ENCODE results near the gene IFTAP. TPM values are rescaled to one million over a fixed set of nuclear protein-coding genes. Genes with fewer than 3 reads are reported as not detected.

Gene IFTAP
- polyA plus RNA-seq, 1 of the 3 experiments (the other 2 are of a cell fraction): 21.8 TPM

DNA sequence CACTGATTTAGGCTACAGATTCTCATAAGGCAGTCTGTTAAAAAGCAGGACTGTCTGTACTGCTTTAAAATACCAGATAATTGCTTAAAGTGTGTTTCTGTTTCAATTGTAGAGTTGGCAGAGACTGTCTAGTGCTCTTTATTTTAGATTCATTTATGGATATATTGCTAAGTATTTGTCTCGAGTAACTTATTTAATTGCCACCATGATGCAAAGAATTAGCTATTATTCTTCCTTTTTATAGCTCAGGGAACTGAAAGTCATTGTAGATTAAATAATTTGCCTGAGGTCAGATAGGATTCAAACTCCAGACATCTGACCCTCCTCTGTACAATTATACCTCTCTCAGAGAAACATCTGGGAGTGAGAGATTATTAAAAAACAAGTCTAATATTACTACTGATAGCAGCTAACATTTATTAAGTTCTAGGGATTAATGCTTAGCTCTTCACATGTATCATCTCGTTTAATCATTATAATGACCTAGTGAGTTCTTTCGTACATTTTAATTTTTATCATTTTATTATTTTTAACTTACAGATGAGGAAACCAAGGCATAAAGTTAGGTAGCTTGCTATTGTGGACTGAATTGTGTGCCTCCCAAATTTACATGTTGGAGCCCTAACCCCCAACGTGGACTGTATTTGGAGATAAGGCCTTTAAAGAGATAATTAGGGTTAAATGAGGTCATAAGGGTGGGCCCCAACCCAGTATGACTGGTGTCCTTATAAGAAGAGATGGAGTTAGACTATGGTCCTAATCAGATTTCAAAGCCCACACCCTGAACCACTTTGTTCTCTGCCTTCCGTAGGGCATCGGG, 23.5 kb downstream of the IFTAP start:
- H3K4me2 ChIP-seq: no peak overlapping the region
- CTCF ChIA-PET: interaction anchor here (0.7 to 5.8 kb wide), 10 partner anchors 10 to 130 kb away, joined by 3 to 144 read pairs (median 4); no protein-coding TSS in a partner anchor
- POLR2A ChIA-PET: interaction anchor here (0.6 to 1.8 kb wide), 2 partner anchors 51 to 53 kb away, joined by 3 to 13 read pairs; no protein-coding TSS in a partner anchor

More for the DNA sequence above, 23.5 kb downstream of the IFTAP start:
- H3K9me3 ChIP-seq: no peaks in the 10 kb centered on the region
- H3K27ac ChIP-seq (ENCODE audit: low read depth in 2 of 2, low read length in 1 of 2): peak overlapping the region in 1 of 2 experiments; percentile 100; a peak in 2 of 4 replicates
- H3F3A ChIP-seq (replicated peaks; ENCODE audit: insufficient read depth): no peaks in the 10 kb centered on the region
- WGBS (ENCODE audit: low lambda C conversion rate): 57% methylated on average over 6 of the region's 6 CpGs
- H3K9me2 ChIP-seq: no peaks in the 10 kb centered on the region
- DNase-seq: no peak
- H3K36me3 ChIP-seq (replicated peaks in 1 of 2; ENCODE audit: control insufficient read depth in 1 of 2, insufficient read depth in 2 of 2, low read length in 1 of 2): no peaks in the 10 kb centered on the region
- no peaks in the 10 kb centered on the region for H4K20me1 ChIP-seq (ENCODE audit: insufficient read depth)
- peaks cover 16 to 51% of the 10 kb centered on the region in 2 experiments; a peak in 3 of 4 replicates for H3K4me1 ChIP-seq (ENCODE audit: control insufficient read depth in 1 of 2, insufficient read depth in 2 of 2, low read depth in 1 of 2, low read length in 1 of 2)
- TF ChIP-seq MXI1 (IDR thresholded peaks at IDR 0.05; ENCODE audit: low read depth, low read length) (no peak; the same call in 1 of the 2 replicates), ELF1 (IDR thresholded peaks at IDR 0.05) (no peak), TCF12 (IDR thresholded peaks at IDR 0.05) (peak; percentile 28; the same call in 1 of the 2 replicates), MEF2A (IDR thresholded peaks at IDR 0.05; ENCODE audit: borderline replicate concordance, low read depth) (no peak), CHD2 (IDR thresholded peaks at IDR 0.05; ENCODE audit: low read length, partially characterized antibody) (no peak), RCOR1 (IDR thresholded peaks at IDR 0.05; ENCODE audit: low read length) (peak; percentile 12; the same call in 1 of the 2 replicates), TEAD4 (IDR thresholded peaks at IDR 0.05; ENCODE audit: borderline replicate concordance, insufficient read depth) (no peak), RXRA (IDR thresholded peaks at IDR 0.05; ENCODE audit: borderline replicate concordance, low read depth) (no peak), EP300 (IDR thresholded peaks at IDR 0.05; ENCODE audit: borderline replicate concordance in 1 of 2, low read depth in 1 of 2, low read length in 1 of 2) (peak in 1 of 2 experiments; percentile 90; a peak in 2 of 4 replicates), GATA2 (CRISPR knock-in tag; IDR thresholded peaks at IDR 0.05) (peak; percentile 54), FOXM1 (IDR thresholded peaks at IDR 0.05; ENCODE audit: low read depth) (no peak), ZBTB33 (IDR thresholded peaks at IDR 0.05; ENCODE audit: borderline replicate concordance, low read depth) (no peak), USF2 (IDR thresholded peaks at IDR 0.05; ENCODE audit: borderline replicate concordance, low read depth, low read length) (no peak)
- TF ChIP-seq, protein P1, sequence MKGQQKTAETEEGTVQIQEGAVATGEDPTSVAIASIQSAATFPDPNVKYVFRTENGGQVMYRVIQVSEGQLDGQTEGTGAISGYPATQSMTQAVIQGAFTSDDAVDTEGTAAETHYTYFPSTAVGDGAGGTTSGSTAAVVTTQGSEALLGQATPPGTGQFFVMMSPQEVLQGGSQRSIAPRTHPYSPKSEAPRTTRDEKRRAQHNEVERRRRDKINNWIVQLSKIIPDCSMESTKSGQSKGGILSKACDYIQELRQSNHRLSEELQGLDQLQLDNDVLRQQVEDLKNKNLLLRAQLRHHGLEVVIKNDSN (IDR thresholded peaks at IDR 0.05; ENCODE audit: borderline replicate concordance, low read depth): no peak
- TF ChIP-seq, protein P2, sequence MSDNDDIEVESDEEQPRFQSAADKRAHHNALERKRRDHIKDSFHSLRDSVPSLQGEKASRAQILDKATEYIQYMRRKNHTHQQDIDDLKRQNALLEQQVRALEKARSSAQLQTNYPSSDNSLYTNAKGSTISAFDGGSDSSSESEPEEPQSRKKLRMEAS (IDR thresholded peaks at IDR 0.05; ENCODE audit: low read depth): no peak
- H3K27me3 ChIP-seq (ENCODE audit: insufficient read depth): no peaks in the 10 kb centered on the region
- H3K79me2 ChIP-seq (ENCODE audit: insufficient read depth): no peaks in the 10 kb centered on the region
- H3K9ac ChIP-seq: no peak overlapping the region
- H3K4me3 ChIP-seq (ENCODE audit: low read depth in 2 of 2, low read length in 1 of 2): no peak overlapping the region
- no peak overlapping the region for H2AFZ ChIP-seq (ENCODE audit: low read depth)

Data from SK-N-SH (cell line).